SK-N-MC (cell line): ENCODE results near the gene TPM4.

Experiments used
- DNase-seq: peaks from one replicate; pipeline ENCODE4 v3.0.0-alpha.2; 2011; ENCODE audit warnings: low read depth, low spot score
- H3K27ac ChIP-seq: fragments of 200-600 bp; sonication (generic); 2 replicates; pipeline ENCODE4 v1.5.1; 2016; ENCODE audit warnings: mixed run types
- H3K36me3 ChIP-seq: fragments of 200-600 bp; sonication (generic); 2 replicates; pipeline ENCODE4 v1.6.1; 2017; ENCODE audit warnings: antibody characterized with exemption, low read length, mixed read lengths; ENCODE audit not compliant: insufficient read depth
- H3K4me3 ChIP-seq: fragments of 200-600 bp; sonication (generic); 2 replicates; pipeline ENCODE4 v1.5.1; 2016
- H3K9ac ChIP-seq: fragments of 200-600 bp; sonication (generic); 2 replicates; pipeline ENCODE4 v1.8.0; 2017; ENCODE audit warnings: mixed run types, mixed read lengths; ENCODE audit not compliant: insufficient read length
- H3K9me3 ChIP-seq: fragments of 200-600 bp; sonication (generic); 2 replicates; pipeline ENCODE4 v1.6.1; 2017; ENCODE audit warnings: low read depth, mild to moderate bottlenecking, antibody characterized with exemption, low read length, moderate library complexity, mixed read lengths
- EZH2 ChIP-seq: fragments of 200-600 bp; sonication (generic); IDR thresholded peaks from one replicate; pipeline ENCODE4 v1.6.1; 2017; ENCODE audit warnings: antibody characterized with exemption
- FOXP2 ChIP-seq: optimal IDR thresholded peaks from 2 replicates; pipeline ENCODE3; 2011; ENCODE audit warnings: mild to moderate bottlenecking, moderate library complexity; ENCODE audit not compliant: insufficient read depth; ENCODE audit errors: extremely low read length, control extremely low read depth
- POLR2AphosphoS5 ChIP-seq: IDR thresholded peaks from 2 replicates; pipeline ENCODE4 v1.6.1; 2012; ENCODE audit warnings: mild to moderate bottlenecking, low read depth, low read length, borderline replicate concordance

The TPM4 gene

DNA sequence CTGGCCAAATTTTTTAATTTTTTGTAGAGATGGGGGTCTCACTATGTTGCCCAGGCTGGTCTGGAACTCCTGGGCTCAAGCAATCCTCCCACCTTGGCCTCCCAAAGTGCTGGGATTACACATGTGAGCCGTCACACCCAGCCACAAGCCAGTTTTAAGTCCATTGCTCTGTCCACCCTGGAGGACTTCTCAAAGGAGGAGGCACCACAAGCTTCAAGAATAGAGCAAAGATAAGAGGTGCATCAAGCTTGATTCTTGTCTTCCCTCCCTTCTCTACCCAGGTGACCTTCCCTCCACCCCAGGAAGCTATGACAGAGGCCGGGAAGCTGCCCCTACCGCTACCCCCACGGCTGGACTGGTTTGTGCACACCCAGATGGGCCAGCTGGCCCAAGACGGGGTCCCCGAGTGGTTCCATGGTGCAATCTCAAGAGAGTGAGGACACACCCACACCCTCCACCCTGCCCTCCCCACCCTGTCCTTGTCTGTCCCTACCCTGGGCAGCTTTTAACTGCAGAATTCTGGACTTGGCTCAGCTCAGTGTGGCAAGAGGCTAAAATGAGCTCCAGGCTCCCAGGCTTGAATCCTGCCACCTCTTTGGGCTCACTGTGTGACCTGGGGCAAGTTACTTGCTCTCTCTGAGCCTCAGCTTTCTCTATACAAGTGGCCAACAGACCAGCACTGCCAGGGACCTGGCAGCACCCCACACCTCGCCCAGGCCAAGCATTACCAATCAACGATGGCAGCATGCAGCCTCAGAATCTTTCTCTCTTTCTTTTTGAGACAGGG, 72.3 kb downstream of the TPM4 start:
- DNase-seq = no peak
- Histone ChIP-seq H3K4me3 (no peak overlapping the region), H3K9me3 (no peaks in the 10 kb centered on the region), H3K27ac (no peak overlapping the region), H3K9ac (no peak overlapping the region), H3K36me3 (no peaks in the 10 kb centered on the region)
- TF ChIP-seq EZH2 (no peak), POLR2AphosphoS5 (no peak), FOXP2 (no peak)
